Measurements from ENCODE around the gene ETV6. TPM values are rescaled to one million over a fixed set of nuclear protein-coding genes. Genes with fewer than 3 reads are reported as not detected.

The ETV6 gene
- total and polyA plus RNA-seq, 9 of the 15 experiments (the other 6 are each of a cell fraction or from before 2014, with no cell fraction given): 0.81 to 12.7 (median 4.1) TPM

- no peak overlapping the region for H2AFZ ChIP-seq (ENCODE audit: low read depth, low read length)
- BruUV-seq (replicated peaks): no TSS peak
- FAIRE-seq: no peak
- ChIA-PET POLR2A (no interaction called here), CTCF (ENCODE audit: low intra/inter-chr PET ratio) (no interaction called here)
- H3K4me2 ChIP-seq (ENCODE audit: insufficient read depth, low read length): no peak overlapping the region
- H3K27ac ChIP-seq (ENCODE audit: extremely low read depth, low read depth, low read length): no peak overlapping the region
- intact Hi-C loops (cut with micrococcal nuclease): no loop called here
- peaks cover 0 to 2% of the 10 kb centered on the region in 2 experiments; a peak in 3 of 5 replicates for H3K4me1 ChIP-seq (replicated peaks in 1 of 2; ENCODE audit: control insufficient read depth in 2 of 2, insufficient read depth in 2 of 2, low read length in 2 of 2)
- no peaks in the 10 kb centered on the region for H3K9me1 ChIP-seq (ENCODE audit: control insufficient read depth, insufficient read depth, low read length)
- H3K79me2 ChIP-seq (ENCODE audit: control insufficient read depth, insufficient read depth, low read length): no peaks in the 10 kb centered on the region
- no peaks in the 10 kb centered on the region for H3K9me3 ChIP-seq (replicated peaks; ENCODE audit: control insufficient read depth, insufficient read depth, low read depth, low read length)
- no peak overlapping the region for H3K4me3 ChIP-seq
- DNase-seq (ENCODE audit: extremely low read depth in 1 of 4, low spot score in 3 of 4): no peak
- no peaks in the 10 kb centered on the region; a peak in 1 of 5 replicates for H3K27me3 ChIP-seq (ENCODE audit: control insufficient read depth in 2 of 2, insufficient read depth in 2 of 2, low read length in 2 of 2)
- no peak for ATAC-seq
- no peaks in the 10 kb centered on the region for H4K20me1 ChIP-seq (replicated peaks; ENCODE audit: control insufficient read depth, insufficient read depth, low read length)
- TF ChIP-seq RUNX1 (IDR thresholded peaks at IDR 0.05; ENCODE audit: low read depth): no peak
- no peak for TF ChIP-seq RBM22 (IDR thresholded peaks at IDR 0.05; ENCODE audit: low read depth, low read length, poor library complexity, severe bottlenecking)
- TF ChIP-seq CREBBP (IDR thresholded peaks at IDR 0.05; ENCODE audit: low read depth, low read length): no peak
- no peak for TF ChIP-seq MYC (IDR thresholded peaks at IDR 0.05; ENCODE audit: low read depth, low read length)
- TF ChIP-seq MYC (CRISPR knock-in tag; IDR thresholded peaks at IDR 0.05; ENCODE audit: borderline replicate concordance, low read depth): no peak
- TF ChIP-seq ZNF583 (CRISPR knock-in tag; IDR thresholded peaks at IDR 0.05): no peak
- TF ChIP-seq NR2C2 (CRISPR knock-in tag; IDR thresholded peaks at IDR 0.05): no peak
- no peak for TF ChIP-seq NR2C2 (tag; IDR thresholded peaks at IDR 0.05)
- TF ChIP-seq RBBP5 (IDR thresholded peaks at IDR 0.05; ENCODE audit: borderline replicate concordance, insufficient read depth, low read length, poor library complexity, severe bottlenecking): no peak
- no peak for TF ChIP-seq RAD21 (CRISPR knock-in tag; conservative IDR thresholded peaks at IDR 0.05 in 1 of 2, IDR thresholded peaks at IDR 0.05 in 1 of 2)
- no peak for TF ChIP-seq KAT2B (IDR thresholded peaks at IDR 0.05; ENCODE audit: low read depth, low read length)
- TF ChIP-seq POLR3A (IDR thresholded peaks at IDR 0.05; ENCODE audit: borderline replicate concordance, extremely low read depth, insufficient read depth, insufficient read length): no peak
- TF ChIP-seq ZNF384 (IDR thresholded peaks at IDR 0.05; ENCODE audit: low read depth, low read length): no peak
- no peak for TF ChIP-seq CTBP1 (IDR thresholded peaks at IDR 0.05; ENCODE audit: borderline replicate concordance)
- no peak for TF ChIP-seq BCOR (IDR thresholded peaks at IDR 0.05)
- no peak for TF ChIP-seq ZNF3 (CRISPR knock-in tag; IDR thresholded peaks at IDR 0.05)
- no peak for TF ChIP-seq ZNF79 (CRISPR knock-in tag; IDR thresholded peaks at IDR 0.05; ENCODE audit: low read depth)
- TF ChIP-seq, protein P1, sequence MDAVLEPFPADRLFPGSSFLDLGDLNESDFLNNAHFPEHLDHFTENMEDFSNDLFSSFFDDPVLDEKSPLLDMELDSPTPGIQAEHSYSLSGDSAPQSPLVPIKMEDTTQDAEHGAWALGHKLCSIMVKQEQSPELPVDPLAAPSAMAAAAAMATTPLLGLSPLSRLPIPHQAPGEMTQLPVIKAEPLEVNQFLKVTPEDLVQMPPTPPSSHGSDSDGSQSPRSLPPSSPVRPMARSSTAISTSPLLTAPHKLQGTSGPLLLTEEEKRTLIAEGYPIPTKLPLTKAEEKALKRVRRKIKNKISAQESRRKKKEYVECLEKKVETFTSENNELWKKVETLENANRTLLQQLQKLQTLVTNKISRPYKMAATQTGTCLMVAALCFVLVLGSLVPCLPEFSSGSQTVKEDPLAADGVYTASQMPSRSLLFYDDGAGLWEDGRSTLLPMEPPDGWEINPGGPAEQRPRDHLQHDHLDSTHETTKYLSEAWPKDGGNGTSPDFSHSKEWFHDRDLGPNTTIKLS (IDR thresholded peaks at IDR 0.05; ENCODE audit: borderline replicate concordance, low read depth): no peak
- no peak for TF ChIP-seq TOE1 (IDR thresholded peaks at IDR 0.05; ENCODE audit: borderline replicate concordance)
- no peak for TF ChIP-seq TOE1 (CRISPR knock-in tag; IDR thresholded peaks at IDR 0.05; ENCODE audit: borderline replicate concordance, low read depth)
- TF ChIP-seq BRCA1 (IDR thresholded peaks at IDR 0.05): no peak
- no peak for TF ChIP-seq BRCA1 (CRISPR knock-in tag; IDR thresholded peaks at IDR 0.05)
- no peaks in the 10 kb centered on the region for H3K36me3 ChIP-seq (ENCODE audit: control insufficient read depth, insufficient read depth, low read length)
- in situ Hi-C loops (cut with MboI): no loop called here
- no peak overlapping the region for H3K9ac ChIP-seq (ENCODE audit: insufficient read depth in 1 of 2, low read depth in 2 of 2, low read length in 2 of 2)
Observed at GRCh38 chr12:11618046-11618445, 31.4 kb upstream of the ETV6 start.
